HepG2 (cell line): ENCODE measurements around the gene ZNF3. TPM values are rescaled to one million over a fixed set of nuclear protein-coding genes. Genes with fewer than 3 reads are reported as not detected.

Source experiments
- CBFB ChIP-seq: sonication (generic); formaldehyde crosslinking; IDR thresholded peaks from 2 replicates; pipeline ENCODE4 v1.4.0; 2020; ENCODE audit warnings: missing genetic modification reagents
- CREM ChIP-seq, 2 experiments: sonication (generic) in 1 of 2; formaldehyde crosslinking in 1 of 2; IDR thresholded peaks; 2 replicates each; pipeline versions ENCODE4 v1.4.0 to v1.6.1; 2016 to 2020; ENCODE audit warnings: antibody characterized with exemption in 1 of 2, mild to moderate bottlenecking in 1 of 2, missing genetic modification reagents in 1 of 2
- DMTF1 ChIP-seq: sonication (generic); formaldehyde crosslinking; IDR thresholded peaks from 2 replicates; pipeline ENCODE4 v1.4.0; 2020; ENCODE audit warnings: mild to moderate bottlenecking, missing genetic modification reagents
- HDAC6 ChIP-seq: fragments of 200-600 bp; sonication (generic); IDR thresholded peaks from 2 replicates; pipeline ENCODE4 v1.7.0; 2017; ENCODE audit warnings: mild to moderate bottlenecking, antibody characterized with exemption, low read length, low read depth
- JUNB ChIP-seq: sonication (generic); formaldehyde crosslinking; IDR thresholded peaks from 2 replicates; pipeline ENCODE4 v1.8.0; 2022; ENCODE audit warnings: missing genetic modification reagents, mild to moderate bottlenecking, borderline replicate concordance
- KMT2B ChIP-seq: IDR thresholded peaks from 2 replicates; pipeline ENCODE4 v1.6.1; 2016; ENCODE audit warnings: missing genetic modification reagents, missing compliant biosample characterization
- MAFG ChIP-seq: sonication (generic); formaldehyde crosslinking; IDR thresholded peaks from 2 replicates; pipeline ENCODE4 v1.5.1; 2020; ENCODE audit warnings: mild to moderate bottlenecking, missing genetic modification reagents
- PAF1 ChIP-seq: IDR thresholded peaks from 2 replicates; pipeline ENCODE4 v1.6.1; 2016; ENCODE audit warnings: missing genetic modification reagents, missing compliant biosample characterization
- PHF5A ChIP-seq: IDR thresholded peaks from one replicate; pipeline ENCODE4 v1.6.1; 2018; ENCODE audit warnings: low read depth, missing genetic modification reagents; ENCODE audit not compliant: unreplicated experiment
- POLR2AphosphoS5 ChIP-seq: IDR thresholded peaks from 2 replicates; pipeline ENCODE4 v1.6.1; 2012; ENCODE audit warnings: low read depth, low read length
- RBM22 ChIP-seq: fragments of 200-400 bp; formaldehyde crosslinking; optimal IDR thresholded peaks from 2 replicates; pipeline ENCODE3; 2017; ENCODE audit warnings: mild to moderate bottlenecking, low read length, moderate library complexity
- RFX1 ChIP-seq: fragments of 450-650 bp; IDR thresholded peaks from 2 replicates; pipeline ENCODE4 v1.6.1; 2017
- RNF219 ChIP-seq: sonication (generic); formaldehyde crosslinking; IDR thresholded peaks from 2 replicates; pipeline ENCODE4 v1.5.0; 2020; ENCODE audit warnings: mild to moderate bottlenecking, missing genetic modification reagents
- SKI ChIP-seq: fragments of 450-650 bp; IDR thresholded peaks from one replicate; pipeline ENCODE4 v1.6.1; 2018; ENCODE audit warnings: mild to moderate bottlenecking; ENCODE audit not compliant: partially characterized antibody
- SOX13 ChIP-seq, 3 experiments: fragments of 450-650 bp in 1 of 3; sonication (generic) in 1 of 3; formaldehyde crosslinking in 1 of 3; IDR thresholded peaks in 2 of 3; conservative IDR thresholded peaks in 1 of 3; 2 replicates each; pipeline versions ENCODE4 v1.5.0 to v1.6.1; 2016 to 2020; ENCODE audit warnings: antibody characterized with exemption in 1 of 3, mild to moderate bottlenecking in 1 of 3, missing compliant biosample characterization in 1 of 3, missing genetic modification reagents in 1 of 3, moderate library complexity in 1 of 3
- ZMYM4 ChIP-seq: sonication (generic); formaldehyde crosslinking; IDR thresholded peaks from 2 replicates; pipeline ENCODE4 v1.8.1; 2023; ENCODE audit warnings: mild to moderate bottlenecking, missing genetic modification reagents
- ZNF512 ChIP-seq: sonication (generic); formaldehyde crosslinking; IDR thresholded peaks from 2 replicates; pipeline ENCODE4 v1.4.0; 2020; ENCODE audit warnings: mild to moderate bottlenecking, missing genetic modification reagents
- ZNF546 ChIP-seq: sonication (generic); formaldehyde crosslinking; conservative IDR thresholded peaks from 2 replicates; pipeline ENCODE4 v1.8.1; 2023; ENCODE audit warnings: mild to moderate bottlenecking, missing genetic modification reagents
- ZNF709 ChIP-seq: sonication (generic); formaldehyde crosslinking; IDR thresholded peaks from 2 replicates; pipeline ENCODE4 v1.5.0; 2020; ENCODE audit warnings: mild to moderate bottlenecking, missing genetic modification reagents
- ZNF766 ChIP-seq: sonication (generic); formaldehyde crosslinking; IDR thresholded peaks from 2 replicates; pipeline ENCODE4 v1.5.0; 2020; ENCODE audit warnings: missing genetic modification reagents, borderline replicate concordance
- ZNF770 ChIP-seq: sonication (generic); formaldehyde crosslinking; IDR thresholded peaks from 2 replicates; pipeline ENCODE4 v1.5.0; 2020; ENCODE audit warnings: mild to moderate bottlenecking, missing genetic modification reagents
- ZSCAN29 ChIP-seq: sonication (generic); formaldehyde crosslinking; conservative IDR thresholded peaks from 2 replicates; pipeline ENCODE4 v1.4.0; 2020; ENCODE audit warnings: mild to moderate bottlenecking, missing genetic modification reagents
- polyA plus RNA-seq, 8 experiments: library from polyadenylated mRNA; depleted of rRNA in 3 of 8; stranded (reverse) in 7 of 8; unstranded in 1 of 8; fragments of >200 nt; fragmentation: Illumina TruSeq in 4 of 8; extraction: Trizol in 4 of 8; gene quantifications; 2 replicates each; pipeline versions ENCODE4 v1.2.1 to v1.2.3, GENCODE V29; 2011 to 2016; ENCODE audit warnings: low read depth in 4 of 8, missing spikeins in 1 of 8, mixed read lengths in 1 of 8; ENCODE audit not compliant: insufficient read depth in 1 of 8
- total RNA-seq, 5 experiments: library from RNA; depleted of rRNA; stranded (reverse); fragments of >200 nt; fragmentation: Illumina TruSeq; extraction: Trizol; gene quantifications; 2 replicates each; pipeline ENCODE4 v1.2.3, GENCODE V29; 2016; ENCODE audit warnings: low read depth in 1 of 5

ZNF3 gene
- total and polyA plus RNA-seq, 2 of the 13 experiments (the other 11 are each of a cell fraction or from before 2014, with no cell fraction given) = 33.7 to 56.9 TPM

GRCh38 chr7:100126239-100126930 is 44.9 kb upstream of the ZNF3 start (continued):
- TF ChIP-seq ZNF512 (CRISPR knock-in tag) (no peak), RNF219 (CRISPR knock-in tag) (no peak), HDAC6 (no peak), KMT2B (CRISPR knock-in tag) (no peak), ZNF770 (CRISPR knock-in tag) (peak; percentile 77), ZNF709 (CRISPR knock-in tag) (peak; percentile 40; the same call in 1 of the 2 replicates), PHF5A (CRISPR knock-in tag) (no peak), ZMYM4 (no peak), RBM22 (peak; percentile 17), MAFG (no peak), ZSCAN29 (no peak), POLR2AphosphoS5 (no peak), ZNF546 (no peak), PAF1 (CRISPR knock-in tag) (no peak), ZNF766 (0 out of 2 replicates have a peak, but pooled peaks have one; percentile 8), CREM (IDR thresholded peaks at IDR 0.05) (no peak), CREM (CRISPR knock-in tag; IDR thresholded peaks at IDR 0.05) (no peak), SOX13 (IDR thresholded peaks at IDR 0.05) (no peak), SOX13 (CRISPR knock-in tag; conservative IDR thresholded peaks at IDR 0.05 in 1 of 2, IDR thresholded peaks at IDR 0.05 in 1 of 2) (0 out of 4 replicates have a peak, but pooled peaks of 1 of the 2 experiments have one; percentile 3), RFX1 (no peak), DMTF1 (CRISPR knock-in tag) (no peak), SKI (peak; percentile 8), CBFB (no peak), JUNB (no peak)
